Fibroblast of skin of scalp (primary cell): ENCODE results near the gene KLHL8.
A peak's percentile ranks its signal among the peaks of the same experiment; 100 is the strongest.
"Not testable (repeated sequence)": the region's sequence is repeated elsewhere in the genome, so short reads cannot be mapped to it uniquely, and the experiment has no call there.

Source experiments
- DNase-seq: peaks from one replicate; pipeline ENCODE4 v3.0.0-alpha.2; 2013

KLHL8 gene

DNA sequence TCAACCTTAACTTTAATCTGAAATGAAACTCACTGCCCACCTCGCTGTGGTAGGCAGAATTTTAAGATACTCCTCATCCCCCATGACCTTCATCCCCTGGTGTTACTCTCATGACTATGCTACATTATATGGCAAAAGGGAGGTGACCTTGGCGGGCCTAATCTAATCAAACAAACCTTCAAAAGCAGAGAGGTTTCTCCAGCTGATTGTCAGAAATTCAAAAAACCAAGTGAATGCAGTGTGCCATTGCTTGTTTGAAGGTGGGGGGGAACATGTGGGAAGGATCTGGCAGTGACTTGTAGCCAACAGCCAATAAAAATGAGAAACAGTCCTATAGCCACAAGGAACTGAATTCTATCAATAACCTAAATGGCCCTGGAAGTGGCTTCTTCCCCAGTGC is 48.5 kb downstream of the KLHL8 start:
- DNase-seq, result no peak

DNA sequence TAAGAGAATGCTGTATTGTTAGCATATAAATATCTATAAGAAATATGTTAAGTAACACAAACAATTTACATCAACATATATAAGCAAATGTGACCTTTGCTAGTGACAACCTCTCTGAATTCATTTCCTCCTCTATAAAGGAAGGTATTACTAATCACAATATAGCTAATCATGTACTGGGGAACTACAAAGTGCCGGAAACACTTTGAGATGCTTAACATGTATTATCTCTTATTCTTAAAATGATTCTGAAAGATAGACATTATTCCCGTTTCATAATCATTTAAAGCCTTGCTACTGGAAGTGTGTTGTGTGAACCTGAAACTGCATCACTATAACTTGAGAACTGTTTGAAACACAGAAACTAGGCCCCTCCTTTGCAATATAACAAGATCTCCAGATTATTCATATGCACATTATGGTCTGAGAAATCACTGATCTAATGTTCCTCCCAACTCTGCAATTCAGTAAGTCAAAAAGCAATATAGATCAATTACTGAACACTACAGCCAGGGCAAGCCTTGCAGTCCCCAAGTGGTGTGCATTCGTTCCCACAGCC is 54.0 kb downstream of the KLHL8 start:
- DNase-seq, result no peak

DNA sequence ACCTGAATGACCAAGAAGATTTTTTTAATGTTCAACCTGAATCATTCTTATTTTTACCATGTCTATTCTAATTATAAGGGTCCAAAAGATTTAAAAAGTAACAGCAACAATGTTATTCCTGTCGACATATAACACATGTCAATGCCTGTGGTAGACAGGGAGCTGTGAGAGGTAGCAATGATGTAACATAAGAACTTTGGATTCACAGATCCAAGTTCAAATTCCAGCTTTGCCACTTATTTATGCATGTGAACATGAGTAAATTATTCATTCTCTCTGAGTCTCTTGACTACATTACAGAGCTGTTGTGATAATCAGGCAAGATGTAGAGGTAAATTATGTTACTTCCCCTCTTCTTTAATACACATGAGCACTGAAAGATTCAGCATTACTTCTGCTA is 54.5 kb downstream of the KLHL8 start:
- DNase-seq, result no peak

DNA sequence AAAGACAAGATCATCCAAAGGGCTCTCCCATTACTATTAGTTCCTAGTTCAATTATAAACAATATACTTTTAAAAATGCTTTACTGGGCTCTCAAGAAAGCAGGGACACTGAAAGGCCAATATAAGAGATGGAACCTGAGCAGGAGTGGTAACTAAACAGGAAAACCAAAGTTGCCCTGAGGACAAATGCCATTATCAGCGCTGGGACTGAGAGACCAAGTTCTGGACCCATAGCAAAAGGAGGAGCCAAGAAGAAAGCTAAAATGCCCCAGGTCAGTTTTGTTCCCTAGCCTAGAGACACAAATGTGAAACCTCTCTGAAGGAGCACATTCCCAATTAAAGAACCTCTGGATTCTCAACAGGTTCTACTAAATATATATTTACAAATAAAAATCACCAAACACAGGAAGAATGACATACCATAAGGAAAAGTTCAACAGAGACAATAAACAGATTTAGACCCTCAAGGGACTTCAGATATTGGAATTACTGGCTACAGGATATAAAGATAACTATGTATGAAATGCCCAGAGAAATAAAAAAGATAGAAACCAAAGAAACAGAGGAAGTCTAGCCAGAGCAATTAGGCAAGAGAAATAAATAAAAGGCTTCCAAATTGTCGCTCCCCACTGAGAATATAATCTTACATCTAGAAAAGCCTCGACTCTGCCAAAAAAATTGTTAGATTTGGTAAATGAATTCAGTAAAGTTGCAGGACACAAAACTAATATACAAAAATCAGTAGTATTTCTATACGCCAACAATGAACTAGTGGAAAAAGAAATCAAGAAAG is 67.1 kb downstream of the KLHL8 start:
- DNase-seq, result no peak

DNA sequence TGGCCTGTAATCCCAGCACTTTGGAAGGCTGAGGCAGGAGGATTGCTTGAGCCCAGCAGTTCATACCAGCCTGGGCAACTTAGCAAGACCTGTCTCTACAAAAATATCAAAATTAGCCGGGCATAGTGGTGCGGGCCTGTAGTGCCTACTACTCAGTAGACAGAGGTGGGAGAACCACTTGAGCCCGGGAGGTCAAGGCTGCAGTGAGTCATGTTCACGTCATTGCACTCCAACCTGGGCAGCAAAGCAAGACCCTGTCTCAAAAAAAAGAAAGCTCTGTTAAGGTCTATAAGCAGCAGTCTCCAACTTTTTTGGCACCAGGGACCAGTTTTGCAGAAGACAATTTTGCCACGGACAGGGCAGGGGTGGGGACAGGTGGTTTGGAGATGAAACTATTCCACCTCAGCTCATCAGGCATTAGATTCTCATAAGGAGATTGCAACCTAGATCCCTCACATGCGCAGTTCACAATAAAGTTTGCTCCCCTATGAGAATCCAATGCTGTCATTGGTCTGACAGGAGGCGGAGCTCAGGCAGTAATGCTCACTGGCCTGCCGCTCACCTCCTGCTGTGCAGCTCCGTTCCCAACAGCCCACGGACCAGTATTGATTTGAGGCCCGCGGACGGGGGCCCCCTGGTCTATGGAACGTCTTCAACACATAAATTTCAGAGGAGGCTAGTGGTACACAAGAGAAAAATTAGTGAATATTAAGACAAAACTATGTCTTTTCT is 67.9 kb downstream of the KLHL8 start:
- DNase-seq, result no peak

DNA sequence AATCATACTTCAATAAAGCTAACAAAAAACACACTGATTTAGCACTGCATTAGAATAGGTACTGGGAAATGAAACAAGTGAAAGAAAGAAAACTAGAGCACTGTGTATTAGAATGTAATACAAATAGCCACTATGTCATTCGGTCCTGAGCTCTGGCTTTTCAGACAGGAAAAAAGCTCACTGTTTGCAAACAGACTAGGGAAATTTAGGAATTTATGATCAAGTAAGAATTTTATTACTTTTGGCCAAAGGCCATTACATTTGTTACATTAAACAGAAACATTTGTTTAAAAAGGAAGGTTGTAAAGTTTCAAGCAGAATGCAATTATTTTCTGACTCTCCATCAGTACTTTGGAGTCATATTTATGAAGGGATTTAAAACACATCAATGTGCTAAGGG is 68.7 kb downstream of the KLHL8 start:
- DNase-seq, result no peak

DNA sequence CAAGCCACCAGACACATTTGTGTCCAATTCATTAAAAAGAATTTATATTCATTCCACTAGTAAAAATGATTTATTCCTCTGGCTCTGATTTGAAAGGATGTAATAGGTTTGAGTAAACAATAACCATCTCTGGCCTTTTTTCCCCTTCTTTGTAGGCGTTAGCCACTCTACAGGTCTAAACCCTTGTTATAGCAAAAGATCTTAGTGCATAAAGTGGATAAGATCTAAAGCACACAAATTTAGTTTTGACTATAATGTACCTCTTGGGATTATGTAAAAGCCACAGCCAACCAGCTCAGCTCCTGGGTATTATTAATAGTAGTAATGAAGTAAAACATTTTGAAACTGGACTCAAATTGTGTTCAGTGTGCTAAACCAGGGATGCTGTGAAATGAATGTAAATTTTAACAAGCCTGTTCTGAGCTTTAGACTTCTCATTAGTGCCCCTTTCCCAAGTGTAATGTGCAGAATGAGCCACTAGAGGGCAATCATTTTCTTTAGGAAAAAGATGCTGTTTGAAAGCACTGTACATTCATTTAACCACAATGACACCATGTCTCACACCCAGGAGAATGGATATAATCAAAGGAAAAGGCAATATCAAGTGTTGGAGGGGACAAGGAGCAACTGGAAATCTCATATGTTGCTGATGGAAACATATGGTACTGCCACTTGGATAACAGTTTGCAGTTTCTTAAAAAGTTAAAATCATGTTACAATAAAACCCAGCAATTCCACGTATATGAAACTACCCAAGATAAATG is 69.7 kb downstream of the KLHL8 start:
- peak; percentile 76 for DNase-seq

DNA sequence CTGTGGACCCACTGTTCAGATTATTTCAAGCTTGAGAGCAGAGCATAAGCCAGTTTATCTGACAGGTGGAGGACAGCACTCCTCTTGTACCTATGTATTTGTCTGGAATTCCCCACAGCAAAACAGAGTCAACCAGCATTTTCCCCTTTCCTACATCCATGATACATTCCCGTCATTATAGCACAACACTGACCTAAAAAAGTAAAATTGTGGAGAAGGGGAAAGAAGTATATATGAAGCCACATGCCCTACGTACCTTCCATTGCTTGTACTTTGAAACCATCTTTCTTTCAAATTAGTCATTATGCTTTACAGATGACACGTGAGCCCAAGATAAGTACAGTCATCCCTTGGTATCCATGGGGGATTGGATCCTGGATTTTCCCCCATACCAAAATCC is 73.3 kb downstream of the KLHL8 start:
- no peak for DNase-seq

DNA sequence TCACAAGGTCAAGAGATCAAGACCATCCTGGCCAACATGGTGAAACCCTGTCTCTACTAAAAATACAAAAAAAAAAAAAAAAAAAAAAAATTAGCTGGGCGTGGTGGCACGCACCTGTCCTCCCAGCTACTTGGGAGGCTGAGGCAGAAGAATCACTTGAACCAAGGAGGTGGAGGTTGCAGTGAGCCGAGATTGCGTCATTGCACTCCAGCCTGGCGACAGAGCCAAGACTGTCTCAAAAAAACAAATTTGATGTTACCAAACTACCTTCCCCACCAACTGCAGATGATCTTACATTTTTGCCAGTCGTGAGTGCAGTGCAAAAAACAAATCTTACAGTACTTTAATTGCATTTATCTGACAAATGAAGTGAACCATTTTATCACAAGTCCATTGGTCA is 74.5 kb downstream of the KLHL8 start:
- not testable (repeated sequence) for DNase-seq

DNA sequence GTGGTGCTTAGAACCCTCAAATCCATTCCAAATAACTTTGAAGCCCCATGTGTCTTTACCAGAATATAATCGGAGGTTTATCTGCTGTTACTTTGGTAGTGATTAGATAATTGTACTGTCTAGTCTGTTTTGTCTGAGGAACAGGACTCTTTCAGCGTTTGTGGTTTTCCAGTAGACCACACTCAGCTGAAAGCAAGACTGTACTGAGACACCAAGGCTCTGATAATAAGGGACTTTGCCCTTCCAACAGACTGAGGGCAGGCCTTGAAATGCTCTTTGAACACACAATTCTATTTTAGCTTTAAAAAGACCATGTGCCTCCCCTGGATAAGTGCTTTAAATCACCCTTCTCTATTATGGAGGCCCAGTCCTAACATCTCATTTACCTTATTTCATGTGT is 76.1 kb downstream of the KLHL8 start:
- no peak for DNase-seq

DNA sequence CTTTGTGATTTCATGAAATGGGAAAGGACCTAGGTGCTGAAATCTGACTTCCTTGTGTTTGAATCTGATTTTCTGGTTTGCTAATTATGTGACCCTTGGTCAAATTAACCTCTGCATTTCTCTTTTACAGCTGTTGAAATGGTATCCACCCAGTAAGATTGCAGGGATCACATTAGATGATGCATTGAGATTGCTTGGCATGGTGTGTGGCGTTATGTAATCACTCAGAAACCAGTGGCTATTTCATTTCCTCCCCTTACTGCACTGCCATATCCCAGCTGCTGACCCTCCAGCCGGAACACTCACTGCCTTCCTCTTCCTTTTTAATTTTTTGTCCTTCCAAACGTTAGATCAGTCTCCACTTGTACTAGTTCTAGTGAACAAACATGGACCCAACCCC is 79.0 kb downstream of the KLHL8 start:
- DNase-seq, result no peak

DNA sequence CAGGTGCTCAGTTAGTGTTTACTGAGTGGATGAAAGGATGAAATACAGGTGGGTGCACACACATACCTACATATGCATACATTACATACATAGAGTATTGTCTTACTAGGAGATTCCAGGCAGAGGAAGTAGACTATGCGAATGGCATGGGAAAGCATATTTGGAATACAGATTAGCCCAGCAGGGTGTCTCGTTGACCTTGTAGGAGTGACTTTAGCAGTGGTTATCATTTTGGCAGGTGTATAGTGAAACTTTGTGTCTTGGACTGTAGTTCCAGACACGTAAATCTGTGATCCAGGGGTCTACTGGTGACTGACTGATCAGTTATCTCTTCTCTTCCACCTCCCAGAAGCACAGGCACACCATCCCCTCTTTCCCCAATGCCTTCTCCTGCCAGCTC is 86.3 kb downstream of the KLHL8 start:
- DNase-seq, result no peak

DNA sequence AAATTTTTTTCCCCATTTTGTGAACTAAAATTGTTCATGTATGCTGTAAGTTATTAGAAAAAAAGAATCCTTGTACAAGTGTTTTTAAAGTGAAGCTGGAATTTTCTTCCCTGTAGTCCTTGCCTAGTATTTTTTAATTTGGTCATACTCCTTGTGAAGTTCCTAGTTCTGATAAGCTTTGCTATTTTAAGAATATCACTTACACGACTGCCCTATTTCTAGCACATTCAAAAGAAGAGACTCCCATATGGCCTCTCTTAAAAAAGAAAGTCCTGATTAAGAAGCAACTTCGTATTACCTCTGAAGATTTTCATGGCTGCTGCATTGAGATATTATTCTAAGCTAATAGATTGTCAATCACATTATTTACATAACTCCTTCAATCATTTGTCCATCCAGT is 87.2 kb downstream of the KLHL8 start:
- DNase-seq, result no peak

DNA sequence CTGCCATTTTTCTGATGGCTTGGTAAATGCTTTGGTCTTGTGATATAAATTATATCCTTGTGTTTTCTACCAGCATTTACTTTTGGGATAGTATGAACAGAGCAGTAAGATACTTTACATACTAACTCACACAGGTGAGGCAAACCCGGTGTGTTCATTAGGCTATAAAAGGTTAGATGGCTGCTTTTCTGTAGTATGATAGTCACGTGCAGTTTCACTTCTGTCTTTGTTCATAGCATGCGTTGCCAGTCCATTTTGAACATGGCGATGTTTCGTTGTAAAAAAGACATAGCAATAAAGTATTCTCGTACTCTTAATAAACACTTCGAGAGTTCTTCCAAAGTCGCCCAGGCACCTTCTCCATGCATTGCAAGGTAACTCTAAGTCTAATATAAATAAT is 88.4 kb downstream of the KLHL8 start:
- no peak for DNase-seq

DNA sequence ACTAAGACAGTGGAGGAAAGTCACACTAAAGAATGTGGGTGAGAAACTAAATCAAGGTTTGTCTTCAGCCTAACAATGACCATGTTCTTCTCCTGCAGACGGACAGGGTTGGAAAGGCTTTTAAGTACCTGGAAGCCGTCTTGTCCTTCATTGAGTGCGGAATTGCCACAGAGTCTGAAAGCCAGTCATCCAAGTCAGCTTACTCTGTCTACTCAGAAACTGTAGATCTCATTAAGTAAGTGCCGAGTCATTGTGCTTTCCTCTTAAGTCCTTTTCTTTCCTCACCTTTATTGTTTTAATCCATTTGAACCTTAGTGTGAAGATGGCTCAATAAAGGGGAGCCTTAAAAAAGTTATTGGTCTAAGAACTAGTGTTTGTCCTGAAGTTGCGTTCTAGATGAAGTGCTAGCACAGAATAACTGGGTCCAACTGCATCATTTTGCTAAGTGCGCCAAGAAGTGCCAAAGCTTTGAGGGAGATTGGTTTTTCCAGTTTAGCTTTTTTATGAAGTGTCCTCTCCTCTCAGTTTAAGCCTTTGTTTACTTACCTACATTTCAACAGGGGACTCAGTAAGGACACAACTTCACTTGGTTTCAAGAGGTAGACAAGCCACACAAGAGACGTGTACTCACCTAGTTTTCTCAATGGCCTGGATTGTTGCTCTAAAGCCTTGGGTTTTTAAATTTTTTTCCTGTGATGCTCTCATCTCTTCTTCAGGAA is 89.3 kb downstream of the KLHL8 start:
- no peak for DNase-seq

DNA sequence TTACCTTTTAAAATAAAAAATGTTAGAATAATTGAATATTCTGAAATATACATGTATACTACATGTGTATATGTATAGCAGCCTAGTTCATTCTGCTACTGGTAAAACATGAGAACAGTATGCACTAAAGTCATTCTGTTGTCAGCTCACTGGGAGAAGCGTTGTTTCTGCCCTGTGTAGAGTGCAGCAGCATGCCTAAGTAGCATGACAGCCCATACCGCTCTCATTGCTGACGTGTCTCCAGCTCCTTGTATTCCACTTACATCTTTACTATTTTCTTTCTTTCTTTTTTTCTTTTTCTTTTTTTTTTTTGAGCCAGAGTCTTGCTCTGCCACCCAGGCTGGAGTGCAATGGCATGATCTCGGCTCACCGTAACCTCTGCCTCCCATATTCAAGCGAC is 90.7 kb downstream of the KLHL8 start:
- DNase-seq, result no peak

DNA sequence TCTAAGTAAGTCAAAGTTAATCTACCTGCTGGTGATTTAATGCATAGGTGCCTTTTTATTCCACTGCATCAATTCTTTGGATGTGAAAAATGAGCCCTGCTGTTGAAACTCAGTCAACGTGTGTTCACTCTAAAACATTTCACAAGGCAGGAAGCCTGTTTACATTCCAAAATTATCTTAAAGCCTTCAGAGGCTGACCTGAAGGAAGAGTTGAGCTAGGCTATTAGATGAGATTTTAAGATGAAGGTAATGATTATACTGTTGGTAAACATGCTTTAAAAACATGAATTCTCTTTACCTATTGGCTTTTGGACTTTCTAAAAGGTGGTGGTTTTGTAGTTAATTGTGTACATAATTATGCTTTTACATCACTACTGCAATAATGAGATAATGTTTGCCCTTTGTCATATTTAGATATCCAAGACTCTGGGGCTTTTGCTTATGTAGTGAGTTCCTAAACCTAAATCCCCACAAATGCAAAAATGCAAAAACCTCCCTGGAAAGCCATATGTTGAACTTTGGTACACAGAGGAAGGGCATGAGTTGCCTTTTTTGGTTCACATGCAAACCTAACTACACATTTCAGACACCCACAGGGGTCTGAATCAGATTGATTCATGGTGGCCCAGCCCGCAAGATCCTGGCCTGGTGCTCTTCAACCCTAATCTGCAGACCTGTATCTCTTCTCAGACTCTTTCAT is 92.3 kb downstream of the KLHL8 start:
- DNase-seq, result no peak

DNA sequence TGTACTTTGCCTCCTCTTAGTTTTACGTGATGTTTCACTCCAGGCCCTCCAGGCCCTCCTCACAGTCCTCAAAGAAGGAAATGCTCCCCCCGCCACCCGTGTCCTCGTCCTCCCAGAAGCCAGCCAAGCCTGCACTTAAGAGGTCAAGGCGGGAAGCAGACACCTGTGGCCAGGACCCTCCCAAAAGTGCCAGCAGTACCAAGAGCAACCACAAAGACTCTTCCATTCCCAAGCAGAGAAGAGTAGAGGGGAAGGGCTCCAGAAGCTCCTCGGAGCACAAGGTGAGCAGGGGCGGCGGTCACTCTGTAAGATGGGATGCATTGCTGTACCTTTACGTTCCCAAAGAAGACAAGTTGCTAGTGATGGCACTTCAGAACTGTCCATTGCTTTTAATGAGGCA is 94.4 kb downstream of the KLHL8 start:
- no peak for DNase-seq

DNA sequence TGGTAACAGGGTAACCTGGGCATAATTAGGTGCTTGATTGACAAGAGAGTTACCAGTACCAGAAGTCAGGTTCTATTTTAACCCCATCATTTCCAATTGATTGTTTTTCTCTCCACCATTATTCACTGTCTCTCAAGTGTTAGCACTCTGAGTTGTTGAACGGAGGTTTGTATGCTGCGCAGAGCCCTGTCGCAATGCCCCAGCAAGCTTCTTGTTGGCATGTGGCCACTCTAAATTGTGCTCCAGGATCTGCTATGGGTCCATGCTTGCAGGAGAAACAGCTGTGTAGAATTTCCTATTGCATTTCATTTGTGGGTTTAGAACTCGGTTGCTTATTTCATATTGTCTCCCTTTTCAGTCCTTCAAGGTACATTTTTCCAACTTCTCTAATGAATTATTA is 98.2 kb downstream of the KLHL8 start:
- peak; percentile 31 for DNase-seq

DNA sequence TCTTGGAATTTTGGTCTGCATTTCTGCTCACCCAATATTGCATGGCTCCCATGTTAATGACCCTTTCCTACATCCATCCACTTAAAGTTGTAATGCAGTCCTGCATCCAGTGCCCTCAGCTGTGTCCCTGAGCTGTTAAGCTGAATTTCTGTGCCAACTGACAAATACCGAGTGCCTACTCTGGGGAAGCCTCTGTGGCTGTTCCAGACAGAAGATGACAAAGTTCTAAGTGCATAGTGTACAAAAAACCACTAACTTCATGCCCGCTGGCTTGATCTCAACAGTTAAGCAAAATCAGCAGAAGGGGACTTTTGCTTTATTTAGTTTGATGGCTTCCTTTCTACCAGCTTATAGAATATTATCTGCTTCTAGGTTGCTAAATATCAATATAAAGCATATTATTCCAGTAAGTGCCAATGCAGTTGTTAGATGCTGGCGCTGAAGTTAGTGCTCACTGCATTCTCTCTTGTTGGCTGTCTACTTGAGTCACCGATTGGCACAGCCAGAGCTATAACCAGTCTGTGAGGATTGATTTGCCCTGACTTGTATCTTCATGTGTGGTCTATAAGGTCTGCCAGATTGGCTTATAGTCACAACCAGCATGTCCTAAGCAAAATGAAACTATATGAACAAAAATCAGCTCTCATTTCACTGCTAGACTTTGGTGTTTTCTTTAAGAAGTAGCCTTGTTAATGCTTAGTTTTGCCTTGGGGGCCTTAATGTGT is 98.9 kb downstream of the KLHL8 start:
- DNase-seq, result peak; percentile 36
